B cell (primary cell): ENCODE results near the gene CALCA. TPM values are rescaled to one million over a fixed set of nuclear protein-coding genes. Genes with fewer than 3 reads are reported as not detected.

ENCODE experiments used
- ATAC-seq: fragments of 200-7000 bp; cut with Tn5 transposase; one replicate; pipeline ENCODE4 v1.10.0; 2021; ENCODE audit warnings: low read depth, mild to moderate bottlenecking, moderate number of reproducible peaks, moderate library complexity
- CTCF ChIA-PET: fragments of 350-600 bp; sonication (Branson Sonifier 250); formaldehyde crosslinking; loops from one replicate; lab custom pipeline; 2021; ENCODE audit warnings: antibody characterized with exemption, inconsistent platforms; lab: Charles Lee
- POLR2A ChIA-PET: fragments of 350-600 bp; sonication (Branson Sonifier 250); formaldehyde crosslinking; loops from one replicate; lab custom pipeline; 2021; ENCODE audit warnings: antibody characterized with exemption; lab: Charles Lee
- DNase-seq: peaks from one replicate; pipeline ENCODE4 v3.0.0; 2013
- H2AFZ ChIP-seq: 2 replicates; pipeline ENCODE4 v1.6.1; 2012; ENCODE audit warnings: mild to moderate bottlenecking, low read depth, low read length; ENCODE audit not compliant: insufficient read depth, poor library complexity, severe bottlenecking
- H3K27ac ChIP-seq, 2 donors: 1 replicate in 1 of 2; 2 replicates in 1 of 2; pipeline ENCODE4 v1.5.1; 2012 to 2013; ENCODE audit warnings: low read length in 2 of 2, mild to moderate bottlenecking in 2 of 2, moderate library complexity in 1 of 2
- H3K27me3 ChIP-seq, 4 experiments: fragments of 200-600 bp in 1 of 4; sonication (generic) in 1 of 4; replicated peaks in 1 of 4; 1 replicate in 2 of 4; 2 replicates in 2 of 4; pipeline versions ENCODE4 v1.6.1 to v1.7.0; 2013 to 2016; ENCODE audit warnings: low read length in 3 of 4, mild to moderate bottlenecking in 2 of 4, mixed read lengths in 1 of 4, moderate library complexity in 1 of 4; ENCODE audit not compliant: insufficient read depth in 4 of 4, control insufficient read depth in 3 of 4; ENCODE audit errors: control extremely low read depth in 1 of 4
- H3K36me3 ChIP-seq, 2 experiments: replicated peaks in 1 of 2; 1 replicate in 1 of 2; 2 replicates in 1 of 2; pipeline versions ENCODE4 v1.6.1 to v1.7.1; 2013; ENCODE audit warnings: low read length in 1 of 2; ENCODE audit not compliant: insufficient read depth in 2 of 2, control insufficient read depth in 1 of 2; ENCODE audit errors: control extremely low read depth in 1 of 2, extremely low read depth in 1 of 2
- H3K4me1 ChIP-seq, 2 donors: fragments of 200-600 bp in 1 of 2; sonication (generic) in 1 of 2; 1 replicate in 1 of 2; 2 replicates in 1 of 2; pipeline versions ENCODE4 v1.5.1 to v1.6.1; 2013 to 2017; ENCODE audit warnings: low read length in 2 of 2; ENCODE audit not compliant: control insufficient read depth in 2 of 2, insufficient read depth in 2 of 2
- H3K4me2 ChIP-seq: replicated peaks from 2 replicates; pipeline ENCODE3; 2012; ENCODE audit warnings: mild to moderate bottlenecking, low read depth, low read length; ENCODE audit not compliant: poor library complexity, severe bottlenecking
- H3K4me3 ChIP-seq, 5 experiments: fragments of 200-600 bp in 1 of 5; sonication (generic) in 1 of 5; 1 replicate in 3 of 5; 2 replicates in 2 of 5; pipeline versions ENCODE4 v1.5.1 to v1.7.0; 2011 to 2016; ENCODE audit warnings: low read length in 4 of 5, mild to moderate bottlenecking in 4 of 5, low read depth in 2 of 5, control low read depth in 1 of 5, moderate library complexity in 1 of 5; ENCODE audit not compliant: insufficient read depth in 1 of 5; ENCODE audit errors: control extremely low read depth in 1 of 5, extremely low read depth in 1 of 5
- H3K79me2 ChIP-seq: fragments of 200-600 bp; sonication (generic); one replicate; pipeline ENCODE4 v1.6.0; 2016; ENCODE audit warnings: low read length; ENCODE audit not compliant: control insufficient read depth, insufficient read depth
- H3K9ac ChIP-seq: fragments of 200-600 bp; sonication (generic); 2 replicates; pipeline ENCODE4 v1.6.1; 2017; ENCODE audit warnings: mild to moderate bottlenecking, low read length, moderate library complexity
- H3K9me3 ChIP-seq, 3 donors: one replicate each; pipeline versions ENCODE4 v1.6.1 to v1.7.1; 2013; ENCODE audit warnings: low read length in 2 of 3; ENCODE audit not compliant: control insufficient read depth in 2 of 3, insufficient read depth in 1 of 3; ENCODE audit errors: control extremely low read depth in 1 of 3
- H4K20me1 ChIP-seq: 2 replicates; pipeline ENCODE4 v1.6.0; 2012; ENCODE audit warnings: mild to moderate bottlenecking, low read length; ENCODE audit not compliant: insufficient read depth, control insufficient read depth, poor library complexity, severe bottlenecking
- H3K27ac Mint-ChIP-seq: one replicate; pipeline ENCODE4 v1.8.0; 2021; ENCODE audit warnings: mixed read lengths
- H3K27me3 Mint-ChIP-seq: one replicate; pipeline ENCODE4 v1.8.0; 2021; ENCODE audit warnings: mixed read lengths
- H3K4me1 Mint-ChIP-seq: one replicate; pipeline ENCODE4 v1.8.0; 2021; ENCODE audit warnings: mixed read lengths
- H3K4me3 Mint-ChIP-seq: one replicate; pipeline ENCODE4 v1.8.0; 2021; ENCODE audit warnings: mixed read lengths
- H3K9me3 Mint-ChIP-seq: one replicate; pipeline ENCODE4 v1.8.0; 2022; ENCODE audit warnings: mixed read lengths; ENCODE audit not compliant: insufficient read depth
- CTCF ChIP-seq: fragments of 200-600 bp; IDR thresholded peaks from one replicate; pipeline ENCODE4 v1.8.0; 2022; ENCODE audit warnings: antibody characterized with exemption, mild to moderate bottlenecking
- EZH2 ChIP-seq: IDR thresholded peaks from 2 replicates; pipeline ENCODE4 v1.6.1; 2012; ENCODE audit warnings: borderline replicate concordance, low read depth, mild to moderate bottlenecking, moderate library complexity, low read length; ENCODE audit not compliant: insufficient read depth, poor library complexity, severe bottlenecking
- WGBS: methylation state at CpG from one replicate; pipeline ENCODE4 v1.1.5; 2013; ENCODE audit warnings: missing lambda C conversion rate; ENCODE audit not compliant: insufficient coverage; 5-methylcytosine and 5-hydroxymethylcytosine counted together
- intact Hi-C: fragments of 100-400 bp; cut with micrococcal nuclease; formaldehyde crosslinking; loops from one replicate; pipeline ENCODE4 v1.10.0; 2022
- polyA minus RNA-seq: library from RNA; depleted of rRNA, polyadenylated mRNA; stranded (reverse); fragments of >200 nt; gene quantifications from 2 replicates; pipeline ENCODE4 v1.2.3, GENCODE V29; 2012
- polyA plus RNA-seq: library from polyadenylated mRNA; depleted of rRNA; stranded (reverse); fragments of >200 nt; gene quantifications from 2 replicates; pipeline ENCODE4 v1.2.3, GENCODE V29; 2012
- total RNA-seq, 2 donors: library from RNA; stranded (reverse); fragments of 120-200 nt in 1 of 2; gene quantifications; 1 replicate in 1 of 2; 2 replicates in 1 of 2; pipeline versions ENCODE4 v1.2.3 to v1.2.4, GENCODE V29; 2013 to 2022

The CALCA gene
- total RNA-seq (not detected in 2 replicates), polyA plus RNA-seq (not detected in 2 replicates), polyA minus RNA-seq (not detected in 2 replicates)
- not detected for total RNA-seq (2013)

GRCh38 chr11:14971865-14972580 lies at the start of gene CALCA:
Gene CALCA, minus strand, starts transcription at chr11:14972351. Its CDS starts 1,159 bp downstream, at chr11:14971192.
- H4K20me1 ChIP-seq, result no peaks in the 10 kb centered on the region
- TF ChIP-seq CTCF (no peak), EZH2 (no peak)
- H3K4me2 ChIP-seq, result peak within 1 kb of the TSS; percentile 68
- H3K27me3 Mint-ChIP-seq, result peaks cover 79% of the 10 kb centered on the region
- ATAC-seq (no peak), DNase-seq (no peak)
- peaks cover 0 to 19% (median 0%) of the 10 kb centered on the region in 3 donors for H3K9me3 ChIP-seq
- peaks cover 0 to 86% (median 50%) of the 10 kb centered on the region in 4 experiments for H3K27me3 ChIP-seq
- intact Hi-C loops, result no loop called here
- CTCF ChIA-PET, result no interaction called here
- H3K4me1 Mint-ChIP-seq, result peaks cover 39% of the 10 kb centered on the region
- no peaks in the 10 kb centered on the region for H3K36me3 ChIP-seq
- no peak within 1 kb of the TSS for H3K27ac ChIP-seq
- H3K4me1 ChIP-seq, result peaks cover 37 to 41% of the 10 kb centered on the region in 2 donors
- H3K9ac ChIP-seq, result peak within 1 kb of the TSS; percentile 43
- POLR2A ChIA-PET, result no interaction called here
- peak within 1 kb of the TSS; percentile 87 for H3K4me3 Mint-ChIP-seq
- H3K4me3 ChIP-seq, result peak within 1 kb of the TSS in 2 of 5 experiments; percentile 33 to 54
- 18% methylated on average over 40 of the region's 40 CpGs for WGBS
- no peaks in the 10 kb centered on the region for H3K79me2 ChIP-seq
- no peaks in the 10 kb centered on the region for H3K9me3 Mint-ChIP-seq
- H2AFZ ChIP-seq, result no peak within 1 kb of the TSS
- no peak within 1 kb of the TSS for H3K27ac Mint-ChIP-seq

DNA sequence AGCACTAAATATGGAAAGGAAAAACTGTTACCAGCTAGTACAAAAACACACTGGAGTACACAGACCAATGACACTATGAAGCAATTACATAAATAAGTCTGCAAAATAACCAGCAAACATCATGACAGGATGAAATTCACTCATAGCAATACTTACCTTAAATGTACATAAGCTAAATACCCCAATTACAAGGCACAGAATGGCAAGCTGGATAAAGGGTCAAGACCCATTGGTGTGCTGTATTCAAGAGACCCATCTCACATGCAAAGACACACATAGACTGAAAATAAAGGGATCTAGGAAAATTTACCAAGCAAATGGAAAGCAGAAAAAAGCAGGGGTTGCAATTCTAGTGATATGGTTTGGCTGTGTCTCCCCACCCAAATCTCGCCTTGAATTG lies 44.0 kb upstream of the CALCA start:
- Histone ChIP-seq H3K27ac (no peak overlapping the region), H4K20me1 (no peaks in the 10 kb centered on the region), H3K9ac (no peak overlapping the region), H3K4me3 (no peak overlapping the region), H3K4me1 (no peaks in the 10 kb centered on the region), H3K9me3 (peaks cover 2 to 11% (median 6%) of the 10 kb centered on the region in 3 donors), H3K4me2 (no peak overlapping the region), H3K27me3 (peaks cover 0 to 13% (median 3%) of the 10 kb centered on the region in 4 experiments), H2AFZ (no peak overlapping the region), H3K36me3 (no peaks in the 10 kb centered on the region), H3K79me2 (no peaks in the 10 kb centered on the region)
- no peak for DNase-seq
- H3K27me3 Mint-ChIP-seq, result peaks cover 49% of the 10 kb centered on the region
- ChIA-PET POLR2A (no interaction called here), CTCF (interaction anchor here (1.2 kb wide), 1 partner anchor 484 kb away, joined by 4 read pairs; no protein-coding TSS in a partner anchor)
- H3K9me3 Mint-ChIP-seq, result peaks cover 12% of the 10 kb centered on the region
- WGBS, result 100% methylated on average over 1 of the region's 1 CpG
- H3K4me1 Mint-ChIP-seq, result no peaks in the 10 kb centered on the region
- TF ChIP-seq CTCF (no peak), EZH2 (no peak)
- H3K4me3 Mint-ChIP-seq, result no peak overlapping the region
- no peak for ATAC-seq
- no peak overlapping the region for H3K27ac Mint-ChIP-seq
- intact Hi-C loops, result no loop called here
